Adrenal gland (tissue), 12 donors: ENCODE measurements around the gene FAM9C. TPM values are rescaled to one million over a fixed set of nuclear protein-coding genes. Genes with fewer than 3 reads are reported as not detected.
A peak's percentile ranks its signal among the peaks of the same experiment; 100 is the strongest.

Experiments used
- DNase-seq, 7 donors: peaks; one replicate each; pipeline ENCODE4 v3.0.0-alpha.2; 2019 to 2020
- H3K27ac ChIP-seq, 5 donors: fragments of 200-600 bp; sonication (generic) in 4 of 5; 1 replicate in 3 of 5; 2 replicates in 2 of 5; pipeline versions ENCODE4 v1.5.1 to v1.8.0; 2016 to 2020; ENCODE audit warnings: mild to moderate bottlenecking in 1 of 5
- H3K27me3 ChIP-seq: fragments of 200-600 bp; 2 replicates; pipeline ENCODE4 v1.8.0; 2021
- H3K36me3 ChIP-seq, 2 donors: fragments of 200-600 bp; replicated peaks in 1 of 2; 1 replicate in 1 of 2; 2 replicates in 1 of 2; pipeline versions ENCODE4 v1.5.1 to v1.8.0; 2018 to 2022
- H3K4me1 ChIP-seq, 2 donors: fragments of 200-600 bp; replicated peaks in 1 of 2; 1 replicate in 1 of 2; 2 replicates in 1 of 2; pipeline versions ENCODE4 v1.5.1 to v1.8.0; 2018 to 2021
- H3K4me3 ChIP-seq, 4 donors: fragments of 200-600 bp; sonication (generic) in 3 of 4; one replicate each; pipeline ENCODE4 v1.5.1; 2016 to 2018
- H3K9me3 ChIP-seq, 3 donors: fragments of 200-600 bp; sonication (generic) in 1 of 3; replicated peaks in 1 of 3; 1 replicate in 2 of 3; 2 replicates in 1 of 3; pipeline versions ENCODE4 v1.5.1 to v1.8.0; 2016 to 2021
- CTCF ChIP-seq, 6 experiments: fragments of 450-650 bp in 4 of 6; fragments of 200-600 bp in 2 of 6; sonication (generic) in 1 of 6; IDR thresholded peaks; 1 replicate in 5 of 6; 2 replicates in 1 of 6; pipeline versions ENCODE4 v1.5.1 to v1.8.0; 2016 to 2021; ENCODE audit warnings: antibody characterized with exemption in 6 of 6, mild to moderate bottlenecking in 2 of 6, moderate library complexity in 1 of 6
- POLR2A ChIP-seq, 2 donors: fragments of 450-650 bp; IDR thresholded peaks; one replicate each; pipeline ENCODE4 v1.6.1; 2017; ENCODE audit warnings: antibody characterized with exemption in 2 of 2, mild to moderate bottlenecking in 2 of 2, moderate library complexity in 1 of 2
- WGBS, 4 donors: extraction: QIAGEN DNeasy Blood & Tissue Kit in 2 of 4; methylation state at CpG; one replicate each; pipeline versions ENCODE4 v1.1.5 to v1.1.7; 2013 to 2017; 5-methylcytosine and 5-hydroxymethylcytosine counted together
- intact Hi-C, 2 donors: fragments of 100-400 bp; cut with DNase I; formaldehyde crosslinking; loops; one replicate each; pipeline versions ENCODE4 v1.14.1 to v1.15.0; 2022 to 2023
- polyA plus RNA-seq, 3 donors: library from polyadenylated mRNA; stranded (reverse); fragments of 200-250 nt in 2 of 3; fragments of 350-450 nt in 1 of 3; fragmentation: Illumina TruSeq in 1 of 3; extraction: RNeasy Lipid Tissue Mini Kit (QIAGEN cat#74804) in 1 of 3; gene quantifications; one replicate each; pipeline ENCODE4 v1.2.3, GENCODE V29; 2013 to 2014
- total RNA-seq, 9 donors: library from RNA; depleted of rRNA in 4 of 9; stranded (reverse); fragments of >200 nt in 4 of 9; fragments of 120-200 nt in 1 of 9; fragmentation: NEBNext Ultra II Directional in 1 of 9; extraction: Animal tissue kit (Norgen Biotek cat#: 25700) in 1 of 9; gene quantifications; one replicate each; pipeline versions ENCODE4 v1.1.0 to v1.2.4, GENCODE V29; 2013 to 2023
- donor health status: healthy with polysubstance abuse.
- donor health status: Bipolar disorder and iron deficiency.
- donor health status: DM: yes; HTN: yes; CAD: no.
- donor health status: DM: no; HTN: no; CAD: no.
- donor health status: DM: no; HTN: no; CAD: no.
- donor health status: DM: yes; HTN: yes; CAD: no.

Gene FAM9C
- total and polyA plus RNA-seq, 12 donors: 0.03 to 0.14 TPM; not detected in 10

GRCh38 chrX:13059637-13060499, 15.4 kb upstream of the FAM9C start:
- TF ChIP-seq POLR2A (IDR thresholded peaks at IDR 0.05): no peak
- TF ChIP-seq CTCF (IDR thresholded peaks at IDR 0.05): no peak
- peak in 5 of 7 donors; percentile 25 to 53 (median 35) for DNase-seq
- no peaks in the 10 kb centered on the region for H3K36me3 ChIP-seq
- intact Hi-C loops: no loop called here
- H3K4me1 ChIP-seq: peaks cover 5 to 14% of the 10 kb centered on the region in 2 donors
- WGBS, 4 donors: 39 to 41% (median 41%) methylated on average over 3 of the region's 3 CpGs
- H3K9me3 ChIP-seq: peaks cover 0 to 6% (median 0%) of the 10 kb centered on the region in 3 donors
- H3K27me3 ChIP-seq: no peaks in the 10 kb centered on the region
- H3K27ac ChIP-seq: peak overlapping the region in 1 of 5 donors; percentile 33
- H3K4me3 ChIP-seq: no peak overlapping the region

DNA sequence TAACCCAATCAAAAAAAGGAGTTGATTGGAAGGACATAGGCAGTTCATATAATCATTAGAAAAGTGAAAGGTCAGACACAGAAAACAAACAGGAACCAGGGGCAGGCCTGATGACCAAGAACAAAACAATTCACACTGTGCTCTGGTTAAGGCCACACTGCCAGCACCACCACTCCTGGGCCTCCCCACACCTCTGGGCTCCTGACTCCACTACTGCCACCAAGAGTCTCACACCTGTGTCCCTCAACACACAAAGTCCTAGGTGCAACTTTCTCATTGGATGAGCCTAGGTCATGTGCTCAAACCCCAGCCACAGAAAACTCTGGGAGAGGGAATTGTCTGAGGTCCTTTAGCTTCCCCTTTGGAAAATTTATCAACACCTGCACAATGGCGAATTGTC, 11.1 kb upstream of the FAM9C start:
- intact Hi-C loops: no loop called here
- DNase-seq: no peak
- Histone ChIP-seq H3K27ac (no peak overlapping the region), H3K4me1 (peaks cover 5 to 11% of the 10 kb centered on the region in 2 donors), H3K27me3 (no peaks in the 10 kb centered on the region), H3K9me3 (no peaks in the 10 kb centered on the region), H3K4me3 (no peak overlapping the region), H3K36me3 (no peaks in the 10 kb centered on the region)
- TF ChIP-seq CTCF (IDR thresholded peaks at IDR 0.05) (no peak), POLR2A (IDR thresholded peaks at IDR 0.05) (no peak)
- WGBS, 4 donors: 74 to 93% (median 90%) methylated on average over 1 of the region's 1 CpG

DNA sequence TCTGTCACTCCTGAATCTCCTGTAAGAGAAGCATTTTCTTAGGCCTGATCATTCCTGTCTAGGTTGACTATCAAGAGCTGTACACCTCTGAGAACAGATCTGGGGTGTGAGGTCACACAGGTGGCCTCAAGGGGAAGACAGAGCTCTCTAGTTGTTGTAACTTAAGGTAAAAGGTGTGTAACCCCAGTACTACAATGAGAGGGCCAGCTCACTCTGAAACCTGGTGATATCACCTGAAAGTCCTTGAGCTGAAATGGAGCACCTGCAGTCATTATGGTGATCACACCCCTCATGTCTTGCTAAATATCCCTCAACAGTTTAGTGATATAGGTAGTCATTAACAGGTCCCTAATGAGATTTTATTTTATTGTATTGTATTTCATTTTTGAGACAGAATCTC, 8.8 kb upstream of the FAM9C start:
- no peak for DNase-seq
- no peaks in the 10 kb centered on the region for H3K36me3 ChIP-seq
- H3K27me3 ChIP-seq: no peaks in the 10 kb centered on the region
- intact Hi-C loops: no loop called here
- H3K9me3 ChIP-seq: no peaks in the 10 kb centered on the region
- no peak overlapping the region for H3K4me3 ChIP-seq
- no peak overlapping the region for H3K27ac ChIP-seq
- H3K4me1 ChIP-seq: no peaks in the 10 kb centered on the region
- TF ChIP-seq POLR2A (IDR thresholded peaks at IDR 0.05) (no peak), CTCF (IDR thresholded peaks at IDR 0.05) (no peak)

GRCh38 chrX:13051529-13052172, 7.2 kb upstream of the FAM9C start:
- Histone ChIP-seq H3K27me3 (no peaks in the 10 kb centered on the region), H3K4me3 (no peak overlapping the region), H3K9me3 (no peaks in the 10 kb centered on the region), H3K36me3 (no peaks in the 10 kb centered on the region), H3K27ac (no peak overlapping the region), H3K4me1 (no peaks in the 10 kb centered on the region)
- peak in 5 of 7 donors; percentile 23 to 55 (median 32) for DNase-seq
- 63 to 68% (median 64%) methylated on average over 4 of the region's 4 CpGs for WGBS, 4 donors
- TF ChIP-seq CTCF (IDR thresholded peaks at IDR 0.05) (no peak), POLR2A (IDR thresholded peaks at IDR 0.05) (no peak)
- intact Hi-C loops: no loop called here
